IPS-11a (cell line): ENCODE measurements around the gene ATG4A.

Experiments
- H3K4me3 ChIP-seq: one replicate; pipeline ENCODE4 v1.5.1; 2013; ENCODE audit warnings: low read depth, low read length, control low read depth

ATG4A gene

GRCh38 chrX:108122748-108123147 lies 31.2 kb downstream of the ATG4A start:
- no peak overlapping the region for H3K4me3 ChIP-seq

GRCh38 chrX:108123591-108124366 lies 32.2 kb downstream of the ATG4A start:
- H3K4me3 ChIP-seq, result no peak overlapping the region

DNA sequence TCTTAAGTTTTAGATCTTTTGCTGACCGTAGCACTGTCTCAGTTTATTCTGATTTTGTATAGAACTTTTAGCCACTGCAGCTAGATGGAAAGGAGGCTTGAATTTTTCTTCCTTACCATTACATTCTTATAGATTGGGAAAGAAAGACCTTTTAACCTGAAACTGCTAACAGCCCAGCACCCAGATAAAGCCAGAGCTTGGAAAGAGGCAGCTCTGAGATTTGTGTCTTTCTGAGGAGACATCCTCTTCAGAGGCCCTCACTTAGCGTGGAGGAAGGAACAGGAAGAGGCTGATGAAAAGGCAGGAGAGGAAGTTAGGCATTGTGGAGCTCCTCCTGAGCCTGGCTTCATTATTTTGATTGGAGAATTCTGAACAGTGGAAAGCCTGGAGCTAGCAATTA lies 35.1 kb downstream of the ATG4A start:
- H3K4me3 ChIP-seq, result no peak overlapping the region

DNA sequence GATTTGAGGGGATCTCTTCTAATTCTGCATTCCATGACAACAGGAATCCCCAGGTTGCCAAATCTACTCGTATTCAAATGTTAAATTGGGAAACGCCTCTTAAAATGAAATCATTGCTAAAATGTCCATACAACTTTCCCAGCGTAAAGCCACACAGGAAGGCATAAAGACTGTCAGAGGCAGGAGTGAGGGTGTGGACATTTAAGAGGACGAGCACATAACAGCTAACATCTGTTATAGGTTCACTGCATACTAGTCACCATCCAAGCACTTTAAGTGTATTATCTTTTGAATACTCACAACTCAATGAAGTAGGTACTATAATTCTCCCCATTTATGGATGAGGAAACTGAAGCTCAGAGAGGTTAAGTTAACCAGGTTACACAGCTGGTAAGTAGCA lies 35.6 kb downstream of the ATG4A start:
- H3K4me3 ChIP-seq, result no peak overlapping the region

GRCh38 chrX:108130889-108131288 lies 39.3 kb downstream of the ATG4A start:
- no peak overlapping the region for H3K4me3 ChIP-seq

GRCh38 chrX:108131471-108131870 lies 39.9 kb downstream of the ATG4A start:
- H3K4me3 ChIP-seq, result no peak overlapping the region

GRCh38 chrX:108132034-108132433 lies 40.5 kb downstream of the ATG4A start:
- no peak overlapping the region for H3K4me3 ChIP-seq

GRCh38 chrX:108132876-108133275 lies 41.3 kb downstream of the ATG4A start:
- H3K4me3 ChIP-seq, result no peak overlapping the region

GRCh38 chrX:108134724-108135123 lies 43.1 kb downstream of the ATG4A start:
- no peak overlapping the region for H3K4me3 ChIP-seq

DNA sequence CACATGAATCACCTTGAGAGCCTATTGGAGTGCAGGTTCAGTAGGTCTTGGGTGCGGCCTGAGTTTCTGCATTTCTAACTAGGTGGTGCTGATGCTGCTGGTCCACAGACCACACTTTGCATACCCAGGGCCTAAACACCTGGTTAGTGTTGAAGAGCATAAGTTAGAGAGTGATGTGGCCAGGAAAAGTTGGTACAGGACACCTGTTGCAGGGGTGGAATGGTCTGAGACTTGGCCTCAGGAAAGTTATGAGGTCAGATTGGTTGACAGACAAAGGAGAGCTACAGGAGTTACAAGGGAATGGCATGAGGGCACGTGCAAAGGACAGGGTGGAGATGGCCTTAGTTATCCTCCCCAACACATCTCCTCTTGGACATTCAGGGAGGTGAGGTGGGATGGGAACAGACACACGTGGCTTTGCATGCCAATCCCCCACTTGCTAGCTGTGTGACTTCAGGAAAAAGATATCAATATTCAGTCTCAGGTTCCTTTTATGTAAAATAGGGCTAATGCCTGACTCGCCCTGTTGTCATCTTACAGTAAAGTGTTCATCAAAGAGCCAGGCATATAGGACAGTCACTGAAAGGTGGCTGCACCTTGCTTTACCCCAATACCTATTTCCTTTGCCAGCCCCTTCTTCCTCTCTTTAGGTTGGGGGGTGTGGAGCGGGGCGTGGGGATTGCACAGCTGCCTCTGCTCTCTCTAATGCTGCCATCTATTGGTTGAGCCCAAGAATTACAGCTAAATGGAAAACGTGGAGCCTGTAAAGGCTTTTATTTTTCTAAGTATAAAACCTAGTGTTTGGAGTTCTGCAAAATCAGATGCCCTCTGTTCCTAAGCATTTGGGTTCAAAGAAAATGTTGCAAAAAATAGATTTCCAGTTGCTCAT lies 47.5 kb downstream of the ATG4A start:
- H3K4me3 ChIP-seq, result no peak overlapping the region

DNA sequence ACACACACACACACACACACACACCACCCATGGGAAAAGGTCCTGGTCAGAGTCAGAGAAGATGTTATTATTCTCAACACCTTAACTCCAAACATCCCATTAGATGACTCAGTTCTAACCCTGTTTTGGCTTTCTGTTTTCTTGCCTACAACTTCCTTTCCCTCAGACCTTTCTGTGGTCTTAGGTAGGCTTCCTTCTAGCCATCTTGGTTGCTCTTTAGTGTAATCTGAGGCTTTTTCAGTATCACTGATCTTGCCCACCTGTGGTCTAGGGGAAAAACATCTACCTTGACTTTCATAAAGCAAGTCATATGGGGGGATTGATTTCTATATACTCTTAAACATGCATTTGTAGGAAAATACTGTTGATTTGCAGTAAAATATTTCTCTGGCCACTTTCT lies 56.9 kb downstream of the ATG4A start:
- H3K4me3 ChIP-seq, result no peak overlapping the region

DNA sequence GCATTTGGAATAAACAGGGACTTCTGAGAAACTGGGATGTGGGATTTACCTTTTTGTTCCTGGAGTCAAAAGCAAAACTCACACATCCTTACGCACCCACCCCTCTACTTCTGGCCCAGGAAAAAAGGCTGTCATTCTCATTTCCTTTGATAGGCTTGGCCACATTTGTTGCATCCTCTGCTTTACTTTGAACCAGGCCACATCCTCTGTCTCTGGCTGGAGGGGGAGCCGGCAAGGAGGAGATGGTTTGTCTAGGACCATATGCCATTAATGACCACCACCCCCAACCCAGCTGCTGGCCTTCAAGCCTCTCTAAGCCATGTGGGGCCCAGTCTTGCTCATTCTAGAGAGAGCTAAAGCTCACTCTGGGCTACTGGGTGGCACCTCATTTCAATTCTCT lies 64.5 kb downstream of the ATG4A start:
- no peak overlapping the region for H3K4me3 ChIP-seq

- H3K4me3 ChIP-seq, result no peak overlapping the region
Measured at GRCh38 chrX:108156934-108157466, 65.4 kb downstream of the ATG4A start.

GRCh38 chrX:108157628-108158027 lies 66.0 kb downstream of the ATG4A start:
- H3K4me3 ChIP-seq, result no peak overlapping the region

DNA sequence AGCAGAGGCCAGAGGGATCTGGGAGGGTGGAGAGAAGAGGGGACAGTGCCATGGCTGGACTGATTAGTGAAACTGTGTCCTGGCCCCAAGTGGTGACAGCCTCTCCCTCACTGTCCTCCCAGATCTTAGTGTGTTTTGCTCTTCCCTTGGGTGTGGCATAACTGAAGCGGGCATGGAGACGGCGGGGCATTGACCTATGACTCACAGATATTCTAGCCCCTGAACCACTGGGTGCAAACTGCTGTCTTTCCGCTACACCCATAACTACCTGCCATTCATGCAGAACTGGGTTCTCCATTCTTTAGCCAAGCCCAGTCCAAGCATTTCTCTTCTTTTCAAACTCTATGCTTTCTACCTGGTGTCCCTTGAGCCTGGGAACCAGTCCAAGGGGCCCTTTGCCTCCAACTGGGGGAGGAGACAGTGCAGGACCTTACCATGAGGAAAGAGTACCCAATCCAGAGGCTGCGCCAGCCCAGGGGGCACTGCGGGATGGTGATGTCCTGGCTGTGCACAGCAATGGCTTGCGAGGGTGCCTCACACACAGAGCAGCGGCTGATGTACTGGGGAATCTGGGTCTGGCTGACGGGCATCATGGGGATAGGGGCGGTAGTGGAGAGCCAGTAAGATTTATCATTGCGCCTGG lies 67.6 kb downstream of the ATG4A start:
- no peak overlapping the region for H3K4me3 ChIP-seq

DNA sequence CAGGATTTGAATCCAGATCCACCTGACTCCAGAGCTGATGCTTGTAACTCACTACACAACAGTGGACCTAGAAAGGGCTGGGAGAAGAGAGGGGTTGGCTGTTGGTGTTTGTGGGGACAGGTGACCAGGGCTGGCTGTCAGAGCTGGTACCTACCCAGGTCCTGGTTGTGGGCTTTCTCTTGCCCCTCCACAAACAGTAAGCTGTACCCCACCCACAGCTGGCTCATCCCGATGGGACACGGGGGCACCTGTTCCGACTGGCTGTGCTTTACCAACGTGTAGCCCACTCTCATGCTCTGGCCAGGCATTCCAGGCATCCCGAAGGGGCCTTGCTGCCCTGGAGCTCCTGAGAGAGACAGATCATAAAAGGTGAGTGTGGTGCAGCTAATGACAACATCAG lies 68.7 kb downstream of the ATG4A start:
- H3K4me3 ChIP-seq, result no peak overlapping the region

DNA sequence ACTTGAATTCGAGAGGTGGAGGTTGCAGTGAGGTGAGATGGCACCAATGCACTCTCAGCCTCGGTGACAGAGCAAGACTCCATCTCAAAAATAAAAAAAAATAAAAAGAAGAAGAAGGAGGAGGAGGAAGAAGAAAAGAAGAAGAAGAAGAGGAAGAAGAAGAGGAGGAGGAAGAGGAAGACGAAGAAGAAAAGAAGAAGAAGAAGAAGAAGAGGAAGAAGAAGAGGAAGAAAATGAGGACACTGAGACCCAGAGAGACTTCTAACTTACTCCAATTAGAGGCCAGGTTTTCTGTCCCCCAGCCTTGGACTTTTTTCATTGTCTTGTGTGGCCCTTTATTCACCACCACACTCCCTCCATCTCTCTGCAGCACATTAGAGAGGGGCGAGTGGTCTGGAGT lies 70.7 kb downstream of the ATG4A start:
- no peak overlapping the region for H3K4me3 ChIP-seq

DNA sequence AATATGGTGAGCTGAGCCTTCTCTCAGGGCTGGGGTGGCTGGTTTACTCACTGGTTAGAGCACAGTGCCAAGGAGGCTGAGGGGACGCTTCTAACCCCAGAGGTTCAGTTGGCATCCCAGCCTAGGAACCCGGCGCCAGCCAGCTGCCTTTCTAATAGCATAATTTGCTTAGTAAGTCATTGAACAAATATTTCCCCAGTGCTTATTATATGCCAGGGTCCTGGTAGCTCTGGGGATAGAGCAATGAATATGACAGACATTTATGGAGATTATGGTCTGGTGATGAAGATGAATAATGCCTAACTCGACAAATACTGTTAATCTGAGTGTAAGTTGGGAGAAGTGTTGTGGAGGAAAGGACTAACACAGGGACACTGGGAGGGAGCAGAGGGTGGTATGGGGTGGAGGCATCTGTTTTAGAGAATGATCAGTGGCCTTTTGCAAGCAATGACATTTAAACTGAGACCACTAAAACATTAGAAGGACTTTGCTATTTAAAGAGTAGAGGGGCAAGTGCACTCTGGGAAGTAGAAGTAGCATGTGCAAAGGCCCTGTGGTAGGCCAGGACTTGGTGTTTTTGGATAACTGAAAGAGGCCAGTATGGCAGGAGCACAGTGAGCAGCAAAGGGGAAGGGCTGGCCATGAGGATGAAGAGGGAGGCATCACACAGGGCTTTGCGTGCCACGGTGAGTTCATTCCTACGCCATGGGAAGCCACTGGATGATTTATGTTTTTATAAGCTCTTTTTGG lies 71.9 kb downstream of the ATG4A start:
- no peak overlapping the region for H3K4me3 ChIP-seq

DNA sequence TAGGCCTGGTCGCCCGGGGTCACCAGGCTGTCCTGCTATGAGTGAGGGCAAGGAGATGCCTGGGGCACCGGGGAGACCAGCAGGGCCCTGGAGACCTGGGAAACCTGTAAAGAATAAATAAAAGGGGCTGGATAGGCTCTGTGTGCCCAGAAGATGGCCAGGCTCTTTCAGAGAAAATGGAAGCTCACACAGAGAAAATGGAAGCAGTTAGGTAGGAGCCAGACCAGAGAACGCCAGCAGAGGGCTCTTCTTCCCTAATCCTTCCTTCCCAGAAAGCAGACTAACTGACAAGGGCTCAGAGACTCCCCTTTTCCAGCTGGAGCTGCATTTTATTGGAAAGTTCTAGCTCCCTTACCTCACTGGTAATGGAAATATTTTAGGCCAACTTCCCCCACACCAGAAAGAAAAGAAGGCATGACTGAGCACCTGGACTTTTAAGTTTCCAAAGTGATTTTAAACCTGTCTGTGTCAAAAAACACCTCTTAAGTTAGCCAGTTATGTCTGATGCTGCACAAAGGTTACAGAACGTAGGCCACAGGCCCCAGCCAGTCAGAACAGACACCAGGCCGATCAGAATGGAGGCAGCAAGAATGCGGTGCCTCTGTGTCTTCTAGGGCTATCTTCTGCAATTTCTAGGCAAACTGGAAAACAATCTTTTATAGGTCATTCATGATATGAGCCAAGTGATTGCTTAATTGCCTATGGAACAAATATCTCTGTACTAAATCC lies 74.0 kb downstream of the ATG4A start:
- no peak overlapping the region for H3K4me3 ChIP-seq
